ENCODE data around the gene NBEA.
"Not testable (repeated sequence)": the region's sequence is repeated elsewhere in the genome, so short reads cannot be mapped to it uniquely, and the experiment has no call there.

NBEA gene

DNA sequence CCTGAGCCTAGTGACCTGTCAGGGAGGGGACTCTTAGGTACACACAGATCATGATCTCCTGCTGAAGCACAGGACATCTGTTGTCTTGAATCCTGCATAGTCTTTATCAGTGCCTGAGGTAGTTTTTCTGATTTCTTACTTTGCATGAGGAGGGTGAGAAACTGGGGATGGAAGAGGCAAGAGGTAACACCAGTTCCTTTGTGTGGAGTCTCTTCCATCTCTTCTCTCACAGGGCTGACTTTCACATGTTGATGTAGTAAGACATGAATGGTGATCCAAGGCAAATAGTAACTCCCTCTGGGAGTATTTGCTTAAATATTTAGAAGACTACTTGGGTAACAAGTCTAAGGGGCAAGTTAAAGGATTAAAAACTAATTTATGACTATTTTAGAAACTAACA lies 9.5 kb downstream of the NBEA start:
- DNase-seq = no peak

DNA sequence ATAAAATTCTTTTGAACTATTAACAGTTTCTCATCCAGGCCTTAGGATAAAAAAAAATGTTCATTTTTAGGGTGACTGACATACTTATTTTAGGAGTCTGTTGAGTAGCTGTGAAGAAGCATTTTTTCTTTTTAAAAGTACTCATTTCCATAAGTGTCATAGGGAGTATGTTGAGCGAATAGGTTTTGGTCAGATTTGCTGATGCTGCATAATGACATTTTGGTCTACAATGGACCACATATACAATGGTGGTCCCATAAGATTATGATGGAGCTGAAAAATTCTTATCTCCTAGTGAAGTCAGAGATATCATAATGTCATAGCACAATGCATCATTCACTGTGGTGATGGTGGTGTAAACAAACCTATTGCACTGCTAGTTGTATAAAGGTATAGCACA lies 17.4 kb downstream of the NBEA start:
- DNase-seq = no peak

DNA sequence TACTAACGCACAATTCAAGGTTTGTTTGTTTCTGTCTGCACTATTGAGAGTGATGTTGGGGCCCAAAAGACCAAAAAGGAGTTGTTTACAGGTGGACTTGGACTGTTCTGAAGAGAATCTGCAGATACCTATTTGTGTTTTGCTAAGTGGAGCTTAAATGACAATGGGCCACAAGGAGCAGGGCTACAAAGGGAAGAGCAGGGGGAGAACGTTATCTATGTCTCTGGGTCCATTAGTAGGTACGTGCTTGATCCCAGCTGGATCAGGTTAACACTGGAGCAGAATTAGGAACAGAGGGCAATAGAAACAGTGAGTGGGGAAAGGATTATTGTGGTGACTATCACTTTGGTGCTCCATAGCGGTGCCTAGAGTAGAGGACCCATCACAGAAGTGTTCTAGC lies 22.5 kb downstream of the NBEA start:
- DNase-seq = no peak

DNA sequence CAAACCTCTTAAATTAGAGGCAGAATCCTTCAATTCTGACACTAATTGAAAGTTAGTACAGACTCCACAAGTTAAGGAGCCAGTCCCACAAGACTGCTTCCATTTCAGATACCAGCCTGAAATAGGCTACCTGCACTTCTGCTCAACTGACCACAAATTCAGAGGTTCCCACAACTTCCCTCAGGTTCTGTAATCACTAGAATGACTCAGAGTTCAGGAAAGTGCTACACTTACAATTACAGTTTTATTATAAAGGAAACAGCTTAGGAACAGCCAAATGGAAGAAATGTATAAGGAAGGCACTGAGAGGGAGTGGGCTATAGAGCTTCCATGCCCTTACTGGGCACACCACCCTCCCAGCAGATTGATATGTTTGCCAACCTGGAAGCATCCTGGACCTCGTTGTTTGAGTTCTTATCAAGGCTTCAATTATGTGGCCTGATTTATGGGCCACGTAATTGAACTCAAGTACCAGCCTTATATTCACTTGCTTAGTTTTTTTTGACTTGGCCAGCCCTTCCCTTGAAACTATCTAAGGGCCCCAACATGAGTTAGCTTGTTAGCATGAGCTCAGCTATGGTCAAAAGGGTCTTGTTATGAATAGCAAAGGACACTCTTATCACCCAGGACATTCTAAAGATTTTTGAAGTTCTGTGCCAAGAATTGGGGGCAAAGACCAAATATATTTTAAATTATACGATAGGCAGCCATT lies 25.9 kb downstream of the NBEA start:
- DNase-seq = no peak

DNA sequence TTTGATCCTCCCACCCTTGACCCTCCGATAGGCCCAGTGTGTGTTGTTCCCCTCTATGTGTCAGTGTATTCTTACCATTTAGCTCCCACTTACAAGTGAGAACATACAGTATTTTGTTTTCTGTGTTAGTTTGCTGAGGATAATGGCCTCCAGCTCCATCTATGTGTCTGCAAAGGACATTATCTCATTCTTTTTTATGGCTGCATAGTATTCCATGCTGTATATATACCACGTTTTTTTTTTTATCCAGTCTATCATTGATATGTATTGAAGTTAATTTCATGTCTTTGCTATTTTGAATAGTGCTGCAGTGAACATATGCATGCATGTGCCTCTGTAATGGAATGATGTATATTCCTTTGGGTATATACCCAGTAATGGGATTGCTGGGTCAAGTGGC lies 27.5 kb downstream of the NBEA start:
- DNase-seq = not testable (repeated sequence)

DNA sequence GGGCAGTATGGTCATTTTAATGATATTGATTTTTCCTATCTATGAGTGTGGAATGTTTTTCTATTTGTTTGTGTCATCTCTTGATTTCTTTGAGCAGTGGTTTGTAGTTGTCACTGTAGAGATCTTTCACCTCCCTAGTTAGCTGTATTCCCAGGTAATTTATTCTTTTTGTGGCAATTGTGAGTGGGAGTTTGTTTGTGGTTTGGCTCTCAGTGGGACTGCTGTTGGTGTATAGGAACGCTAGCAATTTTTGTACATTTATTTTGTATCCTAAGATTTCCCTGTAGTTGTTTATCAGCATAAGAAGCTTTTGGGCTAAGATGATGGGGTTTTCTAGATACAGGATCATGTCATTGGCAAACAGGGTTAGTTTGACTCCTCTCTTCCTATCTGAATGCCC lies 28.9 kb downstream of the NBEA start:
- DNase-seq = no peak

DNA sequence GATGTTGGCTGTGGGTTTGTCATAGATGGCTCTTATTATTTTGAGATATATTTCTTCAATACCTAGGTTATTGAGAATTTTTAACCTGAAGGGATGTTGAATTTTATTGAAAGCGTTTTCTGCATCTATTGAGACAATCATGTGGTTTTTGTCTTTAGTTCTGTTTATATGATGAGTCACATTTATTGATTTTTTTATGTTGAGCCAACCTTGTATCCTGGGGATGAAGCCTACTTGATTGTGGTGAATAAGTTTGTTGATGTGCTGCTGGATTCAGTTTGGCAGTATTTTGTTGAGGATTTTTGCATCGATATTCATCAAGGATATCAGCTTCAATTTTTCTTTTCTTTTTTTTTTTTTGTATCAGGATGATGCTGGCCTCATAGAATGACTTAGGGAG lies 29.4 kb downstream of the NBEA start:
- no peak for DNase-seq

DNA sequence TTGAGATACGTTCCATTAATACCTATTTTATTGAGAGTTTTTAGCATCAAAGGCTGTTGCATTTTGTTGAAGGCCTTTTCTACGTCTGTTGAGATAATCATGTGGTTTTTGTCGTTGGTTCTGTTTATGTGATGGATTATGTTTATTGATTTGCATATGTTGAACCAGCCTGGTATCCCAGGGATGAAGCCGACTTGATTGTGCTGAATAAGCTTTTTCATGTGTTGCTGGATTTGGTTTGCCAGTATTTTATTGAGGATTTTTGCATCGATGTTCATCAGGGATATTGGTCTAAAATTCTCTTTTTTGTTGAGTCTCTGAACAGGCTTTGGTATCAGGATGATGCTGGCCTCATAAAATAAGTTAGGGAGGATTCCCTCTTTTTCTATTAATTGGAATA lies 43.1 kb downstream of the NBEA start:
- DNase-seq = not testable (repeated sequence)

DNA sequence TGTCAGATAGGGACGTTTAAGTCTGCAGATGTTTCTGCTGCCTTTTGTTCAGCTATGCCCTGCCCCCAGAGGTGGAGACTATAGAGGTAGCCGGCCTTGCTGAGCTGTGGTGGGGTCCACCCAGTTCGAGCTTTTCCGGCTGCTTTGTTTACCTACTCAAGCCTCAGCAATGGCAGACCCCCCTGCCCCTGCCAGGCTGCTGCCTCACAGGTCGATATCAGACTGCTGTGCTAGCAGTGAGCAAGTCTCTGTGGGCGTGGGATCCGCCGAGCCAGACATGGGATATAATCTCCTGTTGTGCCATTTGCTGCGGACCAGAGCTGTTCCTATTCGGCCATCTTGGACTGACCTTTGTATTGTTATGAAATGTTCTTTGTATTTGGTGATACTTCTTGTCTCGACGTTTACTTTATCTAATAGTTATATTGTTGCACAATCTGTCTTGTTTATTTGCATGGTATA lies 46.3 kb downstream of the NBEA start:
- DNase-seq = no peak

DNA sequence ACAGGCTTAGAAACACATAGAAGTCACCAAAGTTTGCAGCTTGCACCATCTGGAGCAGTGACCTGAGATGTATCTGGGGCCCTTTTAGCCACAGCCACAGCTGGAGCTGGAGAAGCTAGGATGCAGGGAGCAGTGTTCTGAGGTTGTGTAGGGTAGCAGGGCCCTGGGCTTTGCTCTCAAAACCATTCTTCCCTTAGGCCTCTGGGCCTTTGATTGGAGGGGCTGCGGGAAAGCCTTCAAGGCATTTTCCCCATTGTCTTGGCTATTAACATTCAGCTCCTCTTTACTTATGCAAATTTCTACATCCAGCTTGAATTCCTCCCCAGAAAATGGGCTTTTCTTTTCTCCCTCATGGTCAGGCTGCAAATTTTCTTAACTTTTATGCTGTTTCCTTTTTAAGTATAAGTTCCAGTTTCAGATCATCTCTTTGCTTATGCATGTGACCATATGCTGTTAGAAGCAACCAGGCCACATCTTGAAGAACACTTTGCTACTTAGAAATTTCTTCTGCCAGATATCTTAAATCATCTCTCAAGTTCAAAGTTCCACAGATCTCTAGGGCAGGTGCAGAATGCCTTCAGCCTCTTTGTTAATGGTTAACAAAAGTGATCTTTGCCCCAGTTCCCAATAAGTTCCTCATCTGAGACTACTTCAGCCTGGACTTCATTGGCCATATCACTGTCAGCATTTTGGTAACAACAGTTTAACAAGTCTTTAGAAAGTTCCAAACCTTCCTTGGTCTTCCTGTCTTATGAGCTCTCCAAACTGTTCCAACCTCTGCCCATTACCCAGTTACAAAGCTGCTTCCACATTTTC lies 48.5 kb downstream of the NBEA start:
- no peak for DNase-seq

DNA sequence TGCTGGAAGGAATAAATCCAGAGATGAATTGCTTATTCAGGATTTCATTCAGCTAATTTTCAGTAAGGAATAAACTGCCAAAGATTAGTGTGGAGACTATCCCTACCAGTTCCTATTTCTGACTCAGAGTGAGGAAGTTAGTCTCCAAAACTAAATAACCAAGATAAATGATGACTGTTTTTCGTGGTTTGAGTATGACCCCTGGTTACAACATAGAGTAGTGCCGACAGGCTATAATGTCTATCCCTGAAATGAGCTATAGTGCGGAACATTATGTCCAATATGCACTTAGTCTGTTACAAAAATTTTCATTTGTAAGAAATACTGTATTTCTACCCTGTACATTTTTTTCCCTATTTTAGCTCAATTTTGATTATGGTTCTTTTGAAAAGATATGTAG lies 51.4 kb downstream of the NBEA start:
- DNase-seq = no peak

DNA sequence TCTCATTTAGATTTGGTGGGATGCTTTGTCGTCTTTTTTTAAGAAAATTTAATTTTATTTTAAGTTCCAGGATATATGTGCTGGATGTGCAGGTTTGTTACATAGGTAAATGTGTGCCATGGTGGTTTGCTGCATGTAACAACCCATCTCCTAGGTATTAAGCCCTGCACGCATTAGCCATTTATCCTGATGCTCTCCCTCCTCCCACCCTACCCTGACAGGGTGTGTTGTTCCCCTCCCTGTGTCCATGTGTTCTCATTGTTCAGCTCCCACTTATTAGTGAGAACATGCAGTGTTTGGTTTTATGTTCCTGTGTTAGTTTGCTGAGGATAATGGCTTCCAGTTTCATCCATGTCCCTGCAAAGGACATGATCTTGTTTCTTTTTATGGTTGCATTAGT lies 61.7 kb downstream of the NBEA start:
- not testable (repeated sequence) for DNase-seq

DNA sequence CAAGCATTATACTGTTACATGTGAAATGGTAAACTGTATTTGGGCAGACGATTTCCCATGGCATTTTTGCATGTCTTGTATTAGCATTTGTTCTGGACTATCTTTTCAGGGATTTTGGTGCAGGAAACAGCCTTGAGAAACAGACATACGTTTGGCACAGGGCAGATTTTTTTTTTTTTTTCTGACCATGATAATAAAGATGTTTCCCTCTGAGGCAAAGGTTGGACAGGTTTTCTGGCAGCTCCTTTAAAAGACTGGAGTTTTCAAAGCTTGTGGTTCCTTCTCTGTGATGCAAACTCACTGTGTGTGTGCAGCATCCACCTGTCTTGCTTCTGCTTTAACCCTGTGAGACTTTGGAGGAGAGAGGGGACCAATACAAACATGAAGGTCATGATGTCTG lies 63.0 kb downstream of the NBEA start:
- DNase-seq = no peak

DNA sequence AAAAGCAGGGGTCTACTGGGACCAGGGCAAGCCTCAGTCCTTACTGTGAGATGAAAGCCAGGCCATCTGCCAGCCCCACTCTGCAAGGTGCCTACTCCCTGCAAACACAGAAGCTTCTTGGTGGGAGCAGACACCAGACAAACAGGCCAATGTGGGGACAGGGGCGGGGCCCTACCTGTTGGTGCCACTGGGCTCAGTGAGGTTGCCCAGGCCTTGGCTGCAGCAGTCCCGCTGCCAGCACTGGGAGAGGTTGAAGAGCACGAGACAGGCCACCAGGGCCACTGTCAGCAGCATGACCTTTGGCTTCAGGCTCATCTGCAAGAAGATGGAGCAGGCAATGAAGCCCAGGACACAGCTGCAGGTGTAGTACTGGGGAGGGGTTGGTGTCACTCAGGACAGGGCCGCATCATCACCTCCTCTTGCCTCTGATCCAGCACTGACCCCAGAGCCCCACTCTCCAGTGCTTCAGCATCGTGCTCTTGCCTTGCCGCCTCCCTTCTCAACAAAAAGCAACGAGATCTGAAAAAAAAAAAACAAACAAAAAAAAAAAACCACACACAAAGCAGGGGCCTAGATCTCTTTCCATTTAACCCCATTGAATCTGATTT lies 72.6 kb downstream of the NBEA start:
- no peak for DNase-seq

DNA sequence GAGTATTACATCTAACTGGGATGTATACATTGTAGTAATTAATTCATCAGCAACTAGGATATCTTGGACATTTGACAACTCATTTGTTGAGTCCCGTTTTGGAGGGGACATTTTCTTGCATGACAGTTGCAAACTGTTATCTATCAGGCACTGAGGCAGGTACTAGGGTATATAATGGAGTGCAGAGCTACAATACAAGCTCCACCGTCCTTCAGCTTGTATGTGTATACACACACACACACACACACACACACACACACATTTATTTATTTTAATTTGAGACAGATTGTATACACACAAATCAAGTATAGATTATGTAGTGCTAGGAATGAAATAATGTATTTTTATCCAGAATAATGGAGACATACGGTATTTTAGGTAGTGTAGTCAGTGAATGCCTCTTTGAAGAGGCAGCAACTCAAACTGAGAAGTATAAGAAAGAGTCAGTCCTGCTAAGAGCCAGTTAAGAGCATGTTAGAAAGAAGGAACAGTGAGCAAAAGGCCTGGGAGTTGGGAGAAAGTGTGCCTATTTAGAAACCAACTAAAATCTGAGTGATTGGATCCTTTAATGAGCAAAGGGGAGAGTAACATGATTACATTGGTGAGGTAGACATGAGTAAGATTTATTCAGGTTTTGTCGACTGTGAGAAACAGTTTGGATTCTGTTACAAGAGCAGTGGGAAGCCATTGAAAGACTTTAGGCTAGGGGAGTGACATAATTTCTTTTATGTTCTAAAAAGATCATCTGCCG lies 74.5 kb downstream of the NBEA start:
- DNase-seq = no peak

DNA sequence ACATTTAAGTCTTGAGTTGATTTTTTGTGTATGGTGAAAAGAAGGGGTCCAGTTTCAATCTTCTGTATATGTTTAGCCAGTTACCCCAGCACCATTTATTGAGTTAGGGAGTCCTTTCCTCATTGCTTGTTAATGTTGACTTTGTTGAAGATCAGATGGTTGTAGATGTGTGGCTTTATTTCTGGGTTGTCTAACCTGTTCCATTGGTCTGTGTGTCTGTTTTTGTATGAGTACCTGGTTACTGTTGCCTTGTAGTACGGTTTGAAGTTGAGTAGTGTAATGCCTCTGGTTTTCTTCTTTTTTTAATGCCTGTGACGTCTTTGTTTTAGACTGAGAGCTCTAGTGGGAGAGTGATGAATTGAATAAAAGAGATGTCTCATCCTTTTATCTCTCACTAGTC lies 83.2 kb downstream of the NBEA start:
- no peak for DNase-seq

DNA sequence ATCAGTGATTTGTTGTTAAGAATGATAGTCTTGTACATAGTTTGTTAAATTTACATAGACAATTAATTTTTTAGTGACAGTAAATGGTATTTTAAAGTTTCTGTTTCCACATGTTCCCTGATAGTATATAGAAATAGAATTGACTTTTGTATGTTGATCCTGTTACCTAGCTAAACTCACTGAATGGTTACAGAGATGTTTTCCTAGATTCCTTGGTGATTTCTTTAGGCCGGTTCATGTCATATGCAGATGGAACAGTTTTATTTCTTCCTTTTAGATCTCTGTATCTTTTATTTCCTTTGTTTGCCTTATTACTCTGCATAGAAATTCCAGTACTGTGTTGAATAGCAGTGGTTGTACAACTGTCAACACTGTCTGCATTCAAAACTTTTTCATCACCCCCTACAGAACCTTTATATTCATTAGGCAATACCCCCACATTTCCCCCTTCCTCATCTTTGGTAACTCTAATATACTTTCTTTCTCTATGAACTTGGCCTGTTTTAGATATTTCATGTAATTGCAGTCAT lies 86.3 kb downstream of the NBEA start:
- no peak for DNase-seq

DNA sequence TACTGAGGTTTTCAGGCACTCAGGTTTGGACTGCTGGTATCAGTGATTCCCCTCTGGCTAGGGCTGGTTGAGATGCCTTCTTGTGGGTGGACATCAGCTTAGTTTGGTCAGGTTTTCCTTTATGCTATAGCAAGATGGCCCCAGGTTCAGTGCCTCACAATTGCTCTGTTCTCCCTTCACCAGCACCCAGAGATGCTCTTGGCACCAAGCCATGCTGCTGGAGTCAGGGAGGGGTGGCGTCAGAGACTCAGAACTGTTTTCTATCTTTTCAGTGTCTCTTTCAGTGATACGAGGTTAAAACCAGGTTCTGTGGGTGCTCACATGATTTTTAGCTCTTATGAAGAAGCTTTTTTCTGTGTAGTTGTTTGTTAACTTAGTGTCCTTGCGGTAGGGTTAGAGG lies 96.9 kb downstream of the NBEA start:
- DNase-seq = no peak

DNA sequence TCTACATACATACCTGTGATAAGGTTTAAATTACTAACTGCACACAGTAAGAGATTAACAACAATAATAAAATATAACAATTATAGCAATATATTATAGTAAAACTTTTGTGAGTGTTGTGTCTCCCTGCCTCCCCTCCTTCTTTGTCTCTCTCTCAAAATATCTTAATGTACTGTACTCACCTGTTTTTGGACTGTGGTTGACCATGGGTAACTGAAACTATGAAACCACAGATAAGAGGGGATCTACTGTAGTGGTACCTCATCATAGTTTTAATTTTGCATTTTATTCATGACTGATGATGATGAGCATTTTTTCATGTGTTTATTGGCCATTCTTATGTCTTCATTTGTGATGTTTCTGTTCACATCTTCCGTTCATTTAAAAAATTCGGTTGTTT lies 104.5 kb downstream of the NBEA start:
- DNase-seq = no peak

DNA sequence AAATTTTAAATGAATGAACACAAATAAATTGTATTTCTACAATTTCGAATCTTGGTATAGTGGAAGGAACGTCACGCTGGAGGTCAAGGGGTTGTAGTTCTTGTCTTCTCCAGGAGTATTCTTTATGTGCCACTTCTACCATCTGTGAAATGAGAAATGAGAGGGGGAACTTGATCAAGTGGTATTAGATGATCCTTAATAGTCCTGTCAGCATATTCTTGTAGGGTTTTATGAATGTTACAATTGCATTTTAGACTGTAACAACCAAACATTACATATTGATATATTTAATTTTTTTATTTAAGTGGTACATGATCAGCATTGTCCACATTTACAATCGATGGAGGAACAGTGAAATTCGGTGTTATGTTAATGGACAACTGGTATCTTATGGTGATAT lies 113.6 kb downstream of the NBEA start:
- DNase-seq = no peak

DNA sequence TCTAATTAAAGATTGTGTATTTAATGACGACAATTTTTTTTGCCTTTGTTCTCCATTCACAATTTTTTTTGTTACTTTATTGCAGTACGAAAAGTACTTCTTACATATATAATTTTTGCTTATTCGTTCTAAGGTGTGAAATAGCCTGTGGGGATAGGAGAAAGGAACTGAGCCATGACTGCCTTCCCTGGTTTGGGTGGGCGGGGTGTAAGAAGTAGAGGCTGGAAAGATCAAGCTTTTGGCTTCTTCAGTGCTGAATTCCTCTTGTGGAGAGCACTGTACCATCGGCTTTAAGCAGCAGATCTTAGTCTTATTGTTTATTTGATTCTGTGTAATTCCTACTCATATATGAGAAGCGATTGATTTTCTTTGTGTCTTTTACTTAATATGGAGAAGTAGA lies 115.8 kb downstream of the NBEA start:
- no peak for DNase-seq

DNA sequence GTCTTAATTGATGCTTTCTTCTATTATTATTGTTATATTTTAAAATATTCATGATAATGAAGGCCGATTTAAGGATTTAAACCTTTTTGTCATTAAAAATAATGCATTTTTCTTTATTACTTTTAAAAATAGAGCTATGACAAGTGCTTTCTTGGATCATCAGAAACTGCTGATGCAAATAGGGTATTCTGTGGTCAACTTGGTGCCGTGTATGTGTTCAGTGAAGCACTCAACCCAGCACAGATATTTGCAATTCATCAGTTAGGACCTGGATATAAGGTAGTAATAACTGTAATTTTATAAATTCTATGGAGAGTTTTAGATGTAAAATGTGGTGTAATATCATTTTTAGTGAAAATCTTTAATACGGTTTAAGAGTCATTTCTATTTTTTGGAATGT lies 116.5 kb downstream of the NBEA start:
- DNase-seq = not testable (repeated sequence)

DNA sequence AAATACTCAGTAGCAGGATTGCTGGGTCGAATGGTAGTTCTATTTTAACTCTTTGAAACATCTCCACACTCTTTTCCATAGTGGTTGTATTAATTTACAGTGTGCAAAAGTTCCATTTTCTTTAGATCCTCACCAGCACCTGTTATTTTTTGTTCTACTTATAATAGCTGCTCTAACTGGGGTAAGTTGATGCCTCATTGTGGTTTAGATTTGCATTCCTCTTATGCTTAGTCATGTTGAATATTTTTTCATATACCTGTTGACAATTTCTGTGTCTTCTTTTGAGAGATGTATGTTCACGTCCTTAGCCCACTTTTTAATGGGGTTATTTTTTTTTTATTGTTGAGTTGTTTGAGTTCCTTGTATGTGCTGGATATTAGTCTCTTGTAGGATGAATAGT lies 144.6 kb downstream of the NBEA start:
- no peak for DNase-seq

All from SW 1271 (cell line).